ENCODE measurements around the gene ARHGEF16. TPM values are rescaled to one million over a fixed set of nuclear protein-coding genes. Genes with fewer than 3 reads are reported as not detected.

Gene ARHGEF16
- polyA plus RNA-seq, 1 of the 3 experiments (the other 2 are of a cell fraction): 0.18 TPM

GRCh38 chr1:3436901-3437300 lies 17.6 kb upstream of the ARHGEF16 start:
- Histone ChIP-seq H3K27ac (ENCODE audit: low read depth in 2 of 2, low read length in 1 of 2) (no peak overlapping the region), H3K4me3 (ENCODE audit: low read depth in 2 of 2, low read length in 1 of 2) (no peak overlapping the region), H3K36me3 (replicated peaks in 1 of 2; ENCODE audit: control insufficient read depth in 1 of 2, insufficient read depth in 2 of 2, low read length in 1 of 2) (no peaks in the 10 kb centered on the region), H3F3A (replicated peaks; ENCODE audit: insufficient read depth) (no peaks in the 10 kb centered on the region), H3K79me2 (ENCODE audit: insufficient read depth) (no peaks in the 10 kb centered on the region), H2AFZ (ENCODE audit: low read depth) (no peak overlapping the region), H3K9me3 (no peaks in the 10 kb centered on the region), H3K4me1 (ENCODE audit: control insufficient read depth in 1 of 2, insufficient read depth in 2 of 2, low read depth in 1 of 2, low read length in 1 of 2) (no peaks in the 10 kb centered on the region), H4K20me1 (ENCODE audit: insufficient read depth) (no peaks in the 10 kb centered on the region), H3K4me2 (no peak overlapping the region), H3K27me3 (ENCODE audit: insufficient read depth) (peaks cover 14% of the 10 kb centered on the region; the same call in 1 of the 2 replicates), H3K9ac (no peak overlapping the region), H3K9me2 (no peaks in the 10 kb centered on the region)
- no peak for DNase-seq
- CTCF ChIA-PET: interaction anchor here (3.1 kb wide), 1 partner anchor 16 kb away, joined by 22 read pairs; no protein-coding TSS in a partner anchor
- WGBS (ENCODE audit: low lambda C conversion rate): 49% methylated on average over 11 of the region's 14 CpGs
- POLR2A ChIA-PET: no interaction called here
- TF ChIP-seq EP300 (IDR thresholded peaks at IDR 0.05; ENCODE audit: borderline replicate concordance in 1 of 2, low read depth in 1 of 2, low read length in 1 of 2): no peak
- no peak for TF ChIP-seq GABPA (IDR thresholded peaks at IDR 0.05; ENCODE audit: low read depth)
- no peak for TF ChIP-seq YY1 (IDR thresholded peaks at IDR 0.05; ENCODE audit: low read depth)
- no peak for TF ChIP-seq RCOR1 (IDR thresholded peaks at IDR 0.05; ENCODE audit: low read length)
- no peak for TF ChIP-seq SIN3A (IDR thresholded peaks at IDR 0.05; ENCODE audit: borderline replicate concordance, low read depth, low read length)
- TF ChIP-seq CHD2 (IDR thresholded peaks at IDR 0.05; ENCODE audit: low read length, partially characterized antibody): no peak
- TF ChIP-seq TAF1 (IDR thresholded peaks at IDR 0.05; ENCODE audit: borderline replicate concordance, low read depth, low read length): no peak
- no peak for TF ChIP-seq USF2 (IDR thresholded peaks at IDR 0.05; ENCODE audit: borderline replicate concordance, low read depth, low read length)
- TF ChIP-seq POLR2AphosphoS5 (IDR thresholded peaks at IDR 0.05; ENCODE audit: low read depth, low read length): no peak
- TF ChIP-seq IRF3 (IDR thresholded peaks at IDR 0.05; ENCODE audit: low read depth, low read length): no peak
- no peak for TF ChIP-seq JUND (IDR thresholded peaks at IDR 0.05)
- no peak for TF ChIP-seq RFX5 (IDR thresholded peaks at IDR 0.05; ENCODE audit: low read length)
- no peak for TF ChIP-seq MXI1 (IDR thresholded peaks at IDR 0.05; ENCODE audit: low read depth, low read length)
- TF ChIP-seq TEAD4 (IDR thresholded peaks at IDR 0.05; ENCODE audit: borderline replicate concordance, insufficient read depth): no peak
- TF ChIP-seq ELF1 (IDR thresholded peaks at IDR 0.05): no peak
- TF ChIP-seq REST (IDR thresholded peaks at IDR 0.05; ENCODE audit: low read depth, low read length): no peak
- TF ChIP-seq SMC3 (IDR thresholded peaks at IDR 0.05; ENCODE audit: low read depth, low read length): no peak

Measured in SK-N-SH (cell line).